Uterus (tissue), 4 donors: ENCODE data around the gene SOX10. TPM values are rescaled to one million over a fixed set of nuclear protein-coding genes. Genes with fewer than 3 reads are reported as not detected.

Experiments
- DNase-seq, 2 donors: peaks; one replicate each; pipeline ENCODE4 v3.0.0-alpha.2; 2019 to 2020
- H3K27ac ChIP-seq, 2 donors: fragments of 200-600 bp; sonication (generic); 1 replicate in 1 of 2; 2 replicates in 1 of 2; pipeline ENCODE4 v1.5.1; 2016 to 2018
- H3K27me3 ChIP-seq, 2 donors: fragments of 200-600 bp; sonication (generic); one replicate each; pipeline ENCODE4 v1.5.1; 2018 to 2019; ENCODE audit warnings: control low read depth in 1 of 2
- H3K36me3 ChIP-seq, 2 donors: fragments of 200-600 bp; sonication (generic); one replicate each; pipeline ENCODE4 v1.5.1; 2019; ENCODE audit warnings: control low read depth in 1 of 2
- H3K4me1 ChIP-seq, 2 donors: fragments of 200-600 bp; sonication (generic); one replicate each; pipeline ENCODE4 v1.5.1; 2018 to 2019; ENCODE audit warnings: control low read depth in 1 of 2
- H3K4me3 ChIP-seq, 2 donors: fragments of 200-600 bp; sonication (generic); 1 replicate in 1 of 2; 2 replicates in 1 of 2; pipeline ENCODE4 v1.5.1; 2018 to 2019; ENCODE audit warnings: mild to moderate bottlenecking in 1 of 2
- H3K9me3 ChIP-seq, 2 donors: fragments of 200-600 bp; sonication (generic); one replicate each; pipeline ENCODE4 v1.5.1; 2019; ENCODE audit warnings: control low read depth in 1 of 2
- POLR2A ChIP-seq, 2 donors: fragments of 450-650 bp; IDR thresholded peaks; one replicate each; pipeline ENCODE4 v1.6.1; 2016; ENCODE audit warnings: antibody characterized with exemption in 2 of 2, mild to moderate bottlenecking in 1 of 2, moderate library complexity in 1 of 2
- intact Hi-C: fragments of 100-400 bp; cut with DNase I; formaldehyde crosslinking; loops from one replicate; pipeline ENCODE4 v1.15.1; 2023; ENCODE audit warnings: low total_unique reads
- total RNA-seq, 4 donors: library from RNA; depleted of rRNA in 3 of 4; stranded (reverse); fragments of >200 nt in 3 of 4; gene quantifications; one replicate each; pipeline versions ENCODE4 v1.1.0 to v1.2.4, GENCODE V29; 2014 to 2023
- TF ChIP-seq, protein P1 (sequence below), 4 experiments: fragments of 200-600 bp in 2 of 4; fragments of 450-650 bp in 2 of 4; sonication (generic) in 2 of 4; IDR thresholded peaks; one replicate each; pipeline ENCODE4 v1.5.1; 2016 to 2019; ENCODE audit warnings: antibody characterized with exemption in 4 of 4, mild to moderate bottlenecking in 2 of 4, moderate library complexity in 1 of 4
- donor health status: DM: yes; HTN: yes; CAD: no.

SOX10 gene
- total RNA-seq, 4 donors from 2014 or later, result 2.3 to 3.8 TPM; not detected in 2

DNA sequence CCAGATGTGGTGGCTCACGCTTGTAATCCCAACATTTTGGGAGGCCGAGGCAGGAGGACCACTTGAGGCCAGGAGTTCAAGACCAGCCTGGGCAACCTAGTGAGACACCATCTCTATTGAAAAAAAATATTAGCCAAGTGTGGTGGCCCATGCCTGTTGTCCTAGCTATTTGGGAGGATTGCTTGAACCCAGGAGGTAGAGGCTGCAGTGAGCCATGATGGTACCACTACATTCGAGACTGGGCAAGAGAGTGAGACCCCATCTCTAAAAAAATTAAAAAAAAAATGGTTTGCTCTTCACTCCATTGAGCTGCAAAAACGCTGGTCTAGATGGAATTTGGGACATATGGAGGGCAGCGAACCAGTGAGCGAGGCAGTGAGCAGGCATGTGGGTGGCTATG lies 21.6 kb upstream of the SOX10 start:
- no peak overlapping the region for H3K4me3 ChIP-seq
- no peaks in the 10 kb centered on the region for H3K4me1 ChIP-seq
- no peaks in the 10 kb centered on the region for H3K36me3 ChIP-seq
- intact Hi-C loops, result no loop called here
- TF ChIP-seq POLR2A (IDR thresholded peaks at IDR 0.05), result no peak
- TF ChIP-seq, protein P1, sequence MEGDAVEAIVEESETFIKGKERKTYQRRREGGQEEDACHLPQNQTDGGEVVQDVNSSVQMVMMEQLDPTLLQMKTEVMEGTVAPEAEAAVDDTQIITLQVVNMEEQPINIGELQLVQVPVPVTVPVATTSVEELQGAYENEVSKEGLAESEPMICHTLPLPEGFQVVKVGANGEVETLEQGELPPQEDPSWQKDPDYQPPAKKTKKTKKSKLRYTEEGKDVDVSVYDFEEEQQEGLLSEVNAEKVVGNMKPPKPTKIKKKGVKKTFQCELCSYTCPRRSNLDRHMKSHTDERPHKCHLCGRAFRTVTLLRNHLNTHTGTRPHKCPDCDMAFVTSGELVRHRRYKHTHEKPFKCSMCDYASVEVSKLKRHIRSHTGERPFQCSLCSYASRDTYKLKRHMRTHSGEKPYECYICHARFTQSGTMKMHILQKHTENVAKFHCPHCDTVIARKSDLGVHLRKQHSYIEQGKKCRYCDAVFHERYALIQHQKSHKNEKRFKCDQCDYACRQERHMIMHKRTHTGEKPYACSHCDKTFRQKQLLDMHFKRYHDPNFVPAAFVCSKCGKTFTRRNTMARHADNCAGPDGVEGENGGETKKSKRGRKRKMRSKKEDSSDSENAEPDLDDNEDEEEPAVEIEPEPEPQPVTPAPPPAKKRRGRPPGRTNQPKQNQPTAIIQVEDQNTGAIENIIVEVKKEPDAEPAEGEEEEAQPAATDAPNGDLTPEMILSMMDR (IDR thresholded peaks at IDR 0.05), result no peak
- no peaks in the 10 kb centered on the region for H3K9me3 ChIP-seq
- no peak for DNase-seq
- H3K27ac ChIP-seq, result no peak overlapping the region
- H3K27me3 ChIP-seq, result no peaks in the 10 kb centered on the region

DNA sequence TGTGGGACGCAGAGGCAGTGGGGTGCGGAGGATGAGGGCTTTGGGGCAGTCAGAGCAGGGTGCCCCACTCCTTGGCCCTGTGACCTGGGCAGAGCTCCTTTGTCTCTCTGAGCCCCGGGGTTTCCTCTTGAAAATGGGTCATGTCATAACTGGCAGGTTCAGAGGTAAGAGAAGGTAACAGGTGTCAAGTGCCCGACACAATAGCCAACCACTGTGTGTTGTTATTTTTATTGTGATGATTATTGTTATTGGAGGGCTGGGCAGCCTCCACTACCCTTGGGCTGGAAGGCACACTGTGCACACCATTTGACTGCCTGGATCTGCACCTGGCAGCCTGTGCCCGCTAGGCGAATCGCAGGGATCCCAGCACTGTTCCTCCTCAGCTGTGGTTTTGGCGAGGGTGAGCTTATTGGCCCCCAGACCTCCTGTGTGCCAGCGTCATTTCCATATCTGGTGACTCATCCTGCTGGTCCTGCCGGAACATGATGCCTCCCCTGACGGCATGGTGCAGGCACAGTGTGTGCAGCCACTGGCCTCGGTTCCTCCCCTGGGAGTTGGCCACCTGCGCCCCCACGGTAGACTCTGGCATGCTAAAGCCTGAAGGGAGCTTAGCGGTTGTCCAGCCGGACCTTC lies 15.4 kb upstream of the SOX10 start:
- TF ChIP-seq, protein P1 (IDR thresholded peaks at IDR 0.05), result no peak
- no peak for TF ChIP-seq POLR2A (IDR thresholded peaks at IDR 0.05)
- Histone ChIP-seq H3K9me3 (no peaks in the 10 kb centered on the region), H3K27me3 (no peaks in the 10 kb centered on the region), H3K27ac (no peak overlapping the region), H3K36me3 (no peaks in the 10 kb centered on the region), H3K4me1 (no peaks in the 10 kb centered on the region), H3K4me3 (no peak overlapping the region)
- intact Hi-C loops, result no loop called here
- no peak for DNase-seq

DNA sequence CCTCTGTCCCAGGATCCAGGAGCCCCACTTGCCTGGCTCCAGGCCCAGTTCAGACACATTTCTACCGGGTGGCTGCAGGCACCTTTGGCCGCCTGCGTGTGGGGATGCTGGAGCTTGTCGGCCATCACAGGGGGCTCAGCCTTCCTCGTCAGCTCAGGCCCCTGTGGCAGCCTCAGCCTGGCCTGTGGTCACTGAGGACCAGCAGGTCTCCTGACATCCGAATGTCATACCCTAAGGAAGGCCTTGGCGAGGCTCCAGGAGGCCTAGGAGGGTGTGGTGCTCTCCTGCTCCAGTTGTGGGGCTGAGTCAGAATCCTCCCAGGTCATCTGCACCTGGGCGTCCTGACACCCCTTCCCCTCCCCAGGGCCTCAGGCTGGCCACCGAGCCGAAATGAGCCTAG lies 14.9 kb upstream of the SOX10 start:
- no peak overlapping the region for H3K27ac ChIP-seq
- H3K4me1 ChIP-seq, result no peaks in the 10 kb centered on the region
- DNase-seq, result no peak
- no peaks in the 10 kb centered on the region for H3K27me3 ChIP-seq
- no peak overlapping the region for H3K4me3 ChIP-seq
- intact Hi-C loops, result no loop called here
- H3K36me3 ChIP-seq, result no peaks in the 10 kb centered on the region
- no peaks in the 10 kb centered on the region for H3K9me3 ChIP-seq
- TF ChIP-seq POLR2A (IDR thresholded peaks at IDR 0.05), result no peak
- TF ChIP-seq, protein P1 (IDR thresholded peaks at IDR 0.05), result no peak

DNA sequence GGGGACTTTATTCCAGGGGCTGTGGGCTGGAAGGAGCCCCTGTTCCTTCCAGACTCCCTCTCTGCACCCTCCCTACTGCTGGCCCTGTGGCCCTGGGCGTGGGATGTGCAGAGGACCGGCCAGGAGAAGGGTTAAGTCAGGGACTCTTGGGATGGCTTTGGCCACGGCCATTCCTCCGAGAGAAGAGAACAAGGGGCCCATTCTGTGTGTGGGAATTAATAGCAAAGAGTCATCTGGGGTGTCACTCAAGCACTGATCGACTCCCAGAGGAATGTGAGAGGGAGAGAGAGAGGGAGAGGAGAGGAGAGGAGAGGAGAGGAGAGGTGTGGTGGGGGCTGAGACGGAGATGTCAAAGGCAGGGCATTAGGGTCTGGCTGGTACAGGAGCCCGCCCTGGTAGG lies 14.2 kb upstream of the SOX10 start:
- H3K9me3 ChIP-seq, result no peaks in the 10 kb centered on the region
- H3K27ac ChIP-seq, result no peak overlapping the region
- intact Hi-C loops, result no loop called here
- no peak for DNase-seq
- TF ChIP-seq, protein P1 (IDR thresholded peaks at IDR 0.05), result no peak
- TF ChIP-seq POLR2A (IDR thresholded peaks at IDR 0.05), result no peak
- H3K4me1 ChIP-seq, result no peaks in the 10 kb centered on the region
- H3K36me3 ChIP-seq, result no peaks in the 10 kb centered on the region
- H3K27me3 ChIP-seq, result no peaks in the 10 kb centered on the region
- H3K4me3 ChIP-seq, result no peak overlapping the region

DNA sequence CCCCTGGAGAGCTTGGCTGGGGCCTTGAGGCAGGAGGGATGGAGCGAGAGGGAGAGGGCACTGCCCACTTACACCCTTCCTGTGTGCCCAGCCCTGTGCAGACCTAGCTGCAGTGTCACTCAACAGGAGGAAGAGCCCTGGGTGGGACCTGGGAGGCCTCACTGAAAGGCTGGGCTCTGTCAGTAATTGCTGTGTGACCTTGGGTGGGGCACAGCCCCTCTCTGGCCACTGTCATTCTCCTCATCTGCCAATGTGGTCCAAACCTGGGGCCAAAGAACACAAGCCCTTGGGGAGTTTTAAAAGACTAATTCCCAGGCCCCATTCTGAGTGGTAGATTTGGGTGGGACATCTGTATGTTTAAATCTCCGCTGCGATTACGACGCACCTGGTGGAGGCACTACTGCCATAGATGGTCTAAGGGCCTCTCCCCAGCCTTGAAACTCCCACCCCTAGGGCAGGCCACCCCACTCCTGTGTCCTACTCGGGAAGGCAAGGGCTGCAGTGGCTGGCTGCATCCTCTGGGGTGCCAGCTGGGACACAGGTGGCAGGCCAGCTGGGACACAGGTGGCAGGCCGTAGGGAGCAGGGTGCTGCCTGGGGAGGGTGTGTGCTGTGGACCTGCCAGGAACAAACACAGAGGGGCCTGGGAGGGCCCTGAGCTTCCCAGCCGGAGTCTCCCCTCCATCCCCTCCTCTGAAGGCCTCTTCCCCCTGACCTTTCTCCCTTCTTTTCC lies 12.3 kb upstream of the SOX10 start:
- DNase-seq, result no peak
- H3K27ac ChIP-seq, result no peak overlapping the region
- no peaks in the 10 kb centered on the region for H3K9me3 ChIP-seq
- intact Hi-C loops, result no loop called here
- no peaks in the 10 kb centered on the region for H3K4me1 ChIP-seq
- H3K4me3 ChIP-seq, result no peak overlapping the region
- TF ChIP-seq POLR2A (IDR thresholded peaks at IDR 0.05), result no peak
- TF ChIP-seq, protein P1 (IDR thresholded peaks at IDR 0.05), result no peak
- no peaks in the 10 kb centered on the region for H3K27me3 ChIP-seq
- no peaks in the 10 kb centered on the region for H3K36me3 ChIP-seq
